Measurements from ENCODE around the gene CCNY.

The CCNY gene

GRCh38 chr10:35460852-35461460 lies 124.6 kb downstream of the CCNY start:
- no peak overlapping the region for H3K27ac ChIP-seq

GRCh38 chr10:35462491-35462934 lies 126.2 kb downstream of the CCNY start:
- no peak for DNase-seq (ENCODE audit: low spot score)
- H3K27ac ChIP-seq, result no peak overlapping the region
- no peak for TF ChIP-seq CTCF (IDR thresholded peaks at IDR 0.05)
- no peak overlapping the region for H3K4me3 ChIP-seq

More at GRCh38 chr10:35460852-35461460, 124.6 kb downstream of the CCNY start:
- DNase-seq (ENCODE audit: low spot score), result no peak
- no peak overlapping the region for H3K4me3 ChIP-seq
- no peak for TF ChIP-seq CTCF (IDR thresholded peaks at IDR 0.05)

GRCh38 chr10:35463105-35463867 lies 127.0 kb downstream of the CCNY start:
- DNase-seq (ENCODE audit: low spot score), result no peak
- no peak for TF ChIP-seq CTCF (IDR thresholded peaks at IDR 0.05)
- Histone ChIP-seq H3K27ac (no peak overlapping the region), H3K4me3 (no peak overlapping the region)

- TF ChIP-seq CTCF (IDR thresholded peaks at IDR 0.05), result no peak
- Histone ChIP-seq H3K4me3 (no peak overlapping the region), H3K27ac (no peak overlapping the region)
- DNase-seq (ENCODE audit: low spot score), result no peak
Measured at GRCh38 chr10:35463878-35464277, 127.6 kb downstream of the CCNY start.

GRCh38 chr10:35464825-35465456 lies 128.6 kb downstream of the CCNY start:
- no peak for DNase-seq (ENCODE audit: low spot score)
- Histone ChIP-seq H3K27ac (no peak overlapping the region), H3K4me3 (no peak overlapping the region)
- TF ChIP-seq CTCF (IDR thresholded peaks at IDR 0.05), result no peak

GRCh38 chr10:35465673-35466072 lies 129.4 kb downstream of the CCNY start:
- no peak for DNase-seq (ENCODE audit: low spot score)
- Histone ChIP-seq H3K4me3 (no peak overlapping the region), H3K27ac (no peak overlapping the region)
- no peak for TF ChIP-seq CTCF (IDR thresholded peaks at IDR 0.05)
